HCT116 (cell line): ENCODE results near the gene CAV1. TPM values are rescaled to one million over a fixed set of nuclear protein-coding genes. Genes with fewer than 3 reads are reported as not detected.

ENCODE experiments used
- ATAC-seq: fragments of 200-7000 bp; cut with Tn5 transposase; 2 replicates; pipeline ENCODE4 v1.9.1; 2020; ENCODE audit warnings: mild to moderate bottlenecking, moderate library complexity
- BruUV-seq: library from RNA; stranded (reverse); fragments of 400-500 nt; replicated peaks from 2 replicates; lab custom pipeline; 2021; lab: Mats Ljungman, UMichigan
- CTCF ChIA-PET: fragments of 300-600 bp; sonication (Branson Sonifier 250); formaldehyde crosslinking; loops from one replicate; lab custom pipeline; 2021; ENCODE audit warnings: antibody characterized with exemption; lab: Charles Lee
- POLR2A ChIA-PET: fragments of 300-600, 350-600 bp; sonication (Branson Sonifier 250); formaldehyde crosslinking; loops from one replicate; lab custom pipeline; 2021; ENCODE audit warnings: antibody characterized with exemption; lab: Charles Lee
- RAD21 ChIA-PET, 2 experiments: fragments of 300-600 bp; sonication (Branson Sonifier 250); formaldehyde crosslinking; loops; one replicate each; lab custom pipeline; 2023; ENCODE audit warnings: low total read pairs in 2 of 2; ENCODE audit not compliant: uncharacterized antibody in 2 of 2, unreplicated experiment in 2 of 2, low non-redundant PET in 1 of 2; lab: Charles Lee
- DNase-seq: peaks from one replicate; pipeline ENCODE4 v3.0.0-alpha.2; 2010; ENCODE audit warnings: low read depth, low spot score
- H2AFZ ChIP-seq: fragments of 200-600 bp; shearing (Covaris generic), sonication (generic); 2 replicates; pipeline ENCODE4 v1.6.1; 2017; ENCODE audit warnings: low read depth, mixed run types, mixed read lengths, antibody characterized with exemption, low read length; ENCODE audit not compliant: poor library complexity, severe bottlenecking
- H3K27ac ChIP-seq: 2 replicates; pipeline ENCODE4 v1.5.1; 2012; ENCODE audit warnings: low read depth, low read length
- H3K27me3 ChIP-seq: fragments of 200-600 bp; sonication (generic); 2 replicates; pipeline ENCODE4 v1.6.1; 2016; ENCODE audit warnings: mixed run types, low read length, mixed read lengths; ENCODE audit not compliant: insufficient read depth
- H3K36me3 ChIP-seq, 2 experiments: fragments of 200-500 bp in 1 of 2; fragments of 200-600 bp in 1 of 2; sonication (Bioruptor generic) in 1 of 2; sonication (generic) in 1 of 2; 2 replicates each; pipeline versions ENCODE4 v1.5.1 to v1.6.1; 2014 to 2016; ENCODE audit warnings: low read length in 2 of 2, inconsistent platforms in 1 of 2, mixed read lengths in 1 of 2, mixed run types in 1 of 2; ENCODE audit not compliant: insufficient read depth in 2 of 2, control insufficient read depth in 1 of 2
- H3K4me1 ChIP-seq, 2 experiments: fragments of 200-600 bp in 1 of 2; sonication (generic) in 1 of 2; 2 replicates each; pipeline versions ENCODE4 v1.5.1 to v1.6.1; 2012 to 2017; ENCODE audit warnings: low read length in 2 of 2, inconsistent platforms in 1 of 2, mild to moderate bottlenecking in 1 of 2, mixed read lengths in 1 of 2, mixed run types in 1 of 2, moderate library complexity in 1 of 2; ENCODE audit not compliant: insufficient read depth in 2 of 2, control insufficient read depth in 1 of 2
- H3K4me2 ChIP-seq: fragments of 200-600 bp; sonication (generic); 2 replicates; pipeline ENCODE4 v1.6.1; 2017; ENCODE audit warnings: mixed run types, low read length, mixed read lengths
- H3K4me3 ChIP-seq, 2 experiments: fragments of 200-600 bp in 1 of 2; sonication (generic) in 1 of 2; replicated peaks in 1 of 2; 2 replicates each; pipeline ENCODE4 v1.5.1; 2011 to 2016; ENCODE audit warnings: low read length in 2 of 2, control low read depth in 1 of 2, low read depth in 1 of 2, mild to moderate bottlenecking in 1 of 2, mixed read lengths in 1 of 2, mixed run types in 1 of 2
- H3K79me2 ChIP-seq: fragments of 200-600 bp; sonication (generic); 2 replicates; pipeline ENCODE4 v1.6.1; 2017; ENCODE audit warnings: mild to moderate bottlenecking, mixed run types, low read length, moderate library complexity, mixed read lengths; ENCODE audit not compliant: insufficient read depth
- H3K9ac ChIP-seq: fragments of 200-600 bp; sonication (generic); 2 replicates; pipeline ENCODE4 v1.6.1; 2016; ENCODE audit warnings: low read length, mixed read lengths
- H3K9me2 ChIP-seq: fragments of 200-600 bp; sonication (generic), shearing (Covaris generic); 2 replicates; pipeline ENCODE4 v1.6.1; 2017; ENCODE audit warnings: mixed run types, mild to moderate bottlenecking, moderate library complexity; ENCODE audit not compliant: insufficient read depth
- H3K9me3 ChIP-seq, 2 experiments: fragments of 200-500 bp in 1 of 2; fragments of 200-600 bp in 1 of 2; sonication (Bioruptor generic) in 1 of 2; sonication (generic) in 1 of 2; 2 replicates each; pipeline ENCODE4 v1.6.1; 2014 to 2017; ENCODE audit warnings: low read length in 2 of 2, mixed read lengths in 2 of 2, inconsistent platforms in 1 of 2, low read depth in 1 of 2, mild to moderate bottlenecking in 1 of 2, mixed run types in 1 of 2, moderate library complexity in 1 of 2; ENCODE audit not compliant: control insufficient read depth in 1 of 2, insufficient read depth in 1 of 2
- H4K20me1 ChIP-seq: fragments of 200-600 bp; sonication (generic), shearing (Covaris generic); 2 replicates; pipeline ENCODE4 v1.6.1; 2017; ENCODE audit warnings: mixed run types, mild to moderate bottlenecking, moderate library complexity; ENCODE audit not compliant: insufficient read depth
- CBX3 ChIP-seq: IDR thresholded peaks from 2 replicates; pipeline ENCODE4 v1.6.1; 2012; ENCODE audit warnings: low read depth
- CEBPB ChIP-seq: IDR thresholded peaks from 2 replicates; pipeline ENCODE4 v1.6.1; 2012; ENCODE audit warnings: low read depth
- CTCF ChIP-seq, 3 experiments: fragments of 200-600 bp in 1 of 3; sonication (generic) in 1 of 3; IDR thresholded peaks in 2 of 3; conservative IDR thresholded peaks in 1 of 3; 2 replicates each; pipeline ENCODE4 v1.5.1; 2012 to 2017; ENCODE audit warnings: low read depth in 2 of 3, low read length in 2 of 3, antibody characterized with exemption in 1 of 3, borderline replicate concordance in 1 of 3, control low read depth in 1 of 3, mild to moderate bottlenecking in 1 of 3, mixed read lengths in 1 of 3, mixed run types in 1 of 3, moderate library complexity in 1 of 3; ENCODE audit not compliant: insufficient read depth in 1 of 3
- EGR1 ChIP-seq: IDR thresholded peaks from 2 replicates; pipeline ENCODE4 v1.6.1; 2012; ENCODE audit warnings: low read depth
- ELF1 ChIP-seq: IDR thresholded peaks from 2 replicates; pipeline ENCODE4 v1.6.1; 2012; ENCODE audit warnings: low read depth, borderline replicate concordance
- EZH2 ChIP-seq: fragments of 200-600 bp; sonication (generic); IDR thresholded peaks from 2 replicates; pipeline ENCODE4 v1.6.1; 2017; ENCODE audit warnings: antibody characterized with exemption, mixed run types
- FOSL1 ChIP-seq: IDR thresholded peaks from 2 replicates; pipeline ENCODE4 v1.6.1; 2012; ENCODE audit warnings: low read depth
- JUND ChIP-seq: IDR thresholded peaks from 2 replicates; pipeline ENCODE4 v1.6.1; 2012
- POLR2A ChIP-seq: IDR thresholded peaks from 2 replicates; pipeline ENCODE4 v1.7.0; 2011; ENCODE audit warnings: borderline replicate concordance; ENCODE audit not compliant: insufficient read depth, insufficient read length; ENCODE audit errors: extremely low read depth
- REST ChIP-seq: IDR thresholded peaks from 2 replicates; pipeline ENCODE4 v1.6.1; 2012; ENCODE audit warnings: low read depth
- SIN3A ChIP-seq: IDR thresholded peaks from 2 replicates; pipeline ENCODE4 v1.6.1; 2012; ENCODE audit warnings: low read depth
- SP1 ChIP-seq: IDR thresholded peaks from 2 replicates; pipeline ENCODE4 v1.6.1; 2012; ENCODE audit warnings: low read depth
- TCF7L2 ChIP-seq: IDR thresholded peaks from 2 replicates; pipeline ENCODE4 v1.7.0; 2011; ENCODE audit warnings: borderline replicate concordance, inconsistent platforms; ENCODE audit not compliant: insufficient read depth, insufficient read length; ENCODE audit errors: extremely low read depth
- YY1 ChIP-seq: IDR thresholded peaks from 2 replicates; pipeline ENCODE4 v1.6.1; 2011; ENCODE audit warnings: low read length, low read depth, moderate library complexity, mild to moderate bottlenecking; ENCODE audit not compliant: insufficient replicate concordance; ENCODE audit errors: extremely low read depth
- ZBTB33 ChIP-seq: IDR thresholded peaks from 2 replicates; pipeline ENCODE4 v1.6.1; 2011; ENCODE audit warnings: mild to moderate bottlenecking, low read length, moderate library complexity; ENCODE audit not compliant: insufficient replicate concordance; ENCODE audit errors: extremely low read depth
- ZNF274 ChIP-seq: fragments of 200-500 bp; sonication (Bioruptor generic); IDR thresholded peaks from 2 replicates; pipeline ENCODE4 v1.6.1; 2014; ENCODE audit warnings: mild to moderate bottlenecking, low read depth, low read length, inconsistent platforms
- intact Hi-C: fragments of 100-400 bp; cut with micrococcal nuclease; formaldehyde crosslinking; loops from 2 replicates; pipeline ENCODE4 v1.10.0; 2022
- total RNA-seq: library from RNA; stranded (reverse); gene quantifications from one replicate; pipeline ENCODE4 v1.2.1, GENCODE V29; 2021; ENCODE audit not compliant: unreplicated experiment

The CAV1 gene
- total RNA-seq, 1 experiment from 2014 or later: 298 TPM

GRCh38 chr7:116546916-116547315 lies 22.1 kb downstream of the CAV1 start:
- POLR2A ChIA-PET: interaction anchor here (0.7 kb wide), 1 partner anchor 188 kb away, joined by 3 read pairs; no protein-coding TSS in a partner anchor
- Histone ChIP-seq H3K4me1 (no peaks in the 10 kb centered on the region; a peak in 1 of 4 replicates), H4K20me1 (peaks cover 13% of the 10 kb centered on the region; the same call in 1 of the 2 replicates)
- no peak for ATAC-seq
- TF ChIP-seq YY1: no peak
- TF ChIP-seq ZBTB33: no peak
- no peak for TF ChIP-seq CTCF (IDR thresholded peaks at IDR 0.05 in 2 of 3, conservative IDR thresholded peaks at IDR 0.05 in 1 of 3; ENCODE audit: borderline replicate concordance in 1 of 3, insufficient read depth in 1 of 3, low read depth in 2 of 3, low read length in 2 of 3)
- no peak for TF ChIP-seq CEBPB
- no peak for TF ChIP-seq FOSL1
- no peak for TF ChIP-seq EGR1
- TF ChIP-seq ELF1: no peak
- no peak for TF ChIP-seq JUND
- no peak for TF ChIP-seq REST
- no peak for TF ChIP-seq TCF7L2
- no peak for TF ChIP-seq SIN3A
- TF ChIP-seq CBX3: no peak
- no peak for TF ChIP-seq SP1
- TF ChIP-seq POLR2A: no peak
- TF ChIP-seq EZH2: no peak
- no peak for TF ChIP-seq ZNF274
- TF ChIP-seq, all 23 proteins: peak for 0
- no peaks in the 10 kb centered on the region for H3K9me2 ChIP-seq
- no peaks in the 10 kb centered on the region for H3K9me3 ChIP-seq
- H3K4me2 ChIP-seq: no peak overlapping the region
- no peak overlapping the region for H2AFZ ChIP-seq
- RAD21 ChIA-PET: interaction anchor here in 1 of 2 experiments (0.7 kb wide), 1 partner anchor 115 kb away, joined by 3 read pairs; no protein-coding TSS in a partner anchor
- H3K4me3 ChIP-seq: no peak overlapping the region
- CTCF ChIA-PET: no interaction called here
- H3K9ac ChIP-seq: no peak overlapping the region
- BruUV-seq: no TSS peak
- H3K36me3 ChIP-seq: peaks cover 10 to 89% of the 10 kb centered on the region in 2 experiments
- no peaks in the 10 kb centered on the region for H3K27me3 ChIP-seq
- DNase-seq: no peak
- no peak overlapping the region for H3K27ac ChIP-seq
- peaks cover 98% of the 10 kb centered on the region for H3K79me2 ChIP-seq
- intact Hi-C loops: no loop called here
